WTC11 (cell line): ENCODE measurements around the gene SDF2L1. TPM values are rescaled to one million over a fixed set of nuclear protein-coding genes. Genes with fewer than 3 reads are reported as not detected.

ENCODE experiments used
- ATAC-seq: fragments of 200-7000 bp; cut with Tn5 transposase; 2 replicates; pipeline ENCODE4 v1.10.0; 2021; ENCODE audit warnings: mild to moderate bottlenecking, moderate library complexity
- CTCF ChIA-PET: fragments of 300-600 bp; sonication (Branson Sonifier 250); formaldehyde crosslinking; loops from one replicate; lab custom pipeline; 2021; ENCODE audit warnings: antibody characterized with exemption; lab: Charles Lee
- POLR2A ChIA-PET: fragments of 350-600 bp; sonication (Branson Sonifier 250); formaldehyde crosslinking; loops from one replicate; lab custom pipeline; 2021; ENCODE audit warnings: antibody characterized with exemption; lab: Charles Lee
- DNase-seq: peaks from one replicate; pipeline ENCODE4 v3.0.0; 2021; ENCODE audit warnings: low spot score
- H3K27ac Mint-ChIP-seq: 2 replicates; pipeline ENCODE4 v1.8.0; 2021; ENCODE audit warnings: mixed read lengths
- H3K27me3 Mint-ChIP-seq: 2 replicates; pipeline ENCODE4 v1.8.0; 2021; ENCODE audit warnings: low read depth, mild to moderate bottlenecking, moderate library complexity, mixed read lengths
- H3K36me3 Mint-ChIP-seq: 2 replicates; pipeline ENCODE4 v1.8.0; 2021; ENCODE audit warnings: mixed read lengths
- H3K4me1 Mint-ChIP-seq: 2 replicates; pipeline ENCODE4 v1.8.0; 2022; ENCODE audit warnings: mixed read lengths
- H3K4me3 Mint-ChIP-seq: 2 replicates; pipeline ENCODE4 v1.8.0; 2021; ENCODE audit warnings: mild to moderate bottlenecking, moderate library complexity, mixed read lengths
- H3K9me3 Mint-ChIP-seq: 2 replicates; pipeline ENCODE4 v1.8.0; 2021; ENCODE audit warnings: mixed read lengths
- ELF4 ChIP-seq: sonication (generic); formaldehyde crosslinking; IDR thresholded peaks from 2 replicates; pipeline ENCODE4 v1.8.1; 2022; ENCODE audit warnings: low read depth, mild to moderate bottlenecking, moderate library complexity, missing genetic modification reagents
- JAZF1 ChIP-seq: fragments of 250-450 bp; sonication (Bioruptor Pico); IDR thresholded peaks from 2 replicates; pipeline ENCODE4 v1.9.0; 2021; ENCODE audit warnings: moderate library complexity, mild to moderate bottlenecking, inconsistent platforms
- JUN ChIP-seq: sonication (generic); formaldehyde crosslinking; IDR thresholded peaks from 2 replicates; pipeline ENCODE4 v1.8.0; 2023; ENCODE audit warnings: mild to moderate bottlenecking, missing genetic modification reagents
- MYBL2 ChIP-seq: sonication (generic); formaldehyde crosslinking; IDR thresholded peaks from 2 replicates; pipeline ENCODE4 v1.8.1; 2023; ENCODE audit warnings: mild to moderate bottlenecking, moderate library complexity, missing genetic modification reagents
- SOX15 ChIP-seq: fragments of 250-450 bp; sonication (Bioruptor Pico); IDR thresholded peaks from 2 replicates; pipeline ENCODE4 v1.9.0; 2021; ENCODE audit warnings: mild to moderate bottlenecking
- SP1 ChIP-seq: sonication (generic); formaldehyde crosslinking; conservative IDR thresholded peaks from 2 replicates; pipeline ENCODE4 v1.8.1; 2022; ENCODE audit warnings: missing genetic modification reagents
- TCF7 ChIP-seq: sonication (generic); formaldehyde crosslinking; IDR thresholded peaks from 2 replicates; pipeline ENCODE4 v1.8.0; 2022; ENCODE audit warnings: mild to moderate bottlenecking, low read depth, missing genetic modification reagents, moderate library complexity
- ZBTB21 ChIP-seq: sonication (generic); formaldehyde crosslinking; IDR thresholded peaks from 2 replicates; pipeline ENCODE4 v1.8.1; 2023; ENCODE audit warnings: mild to moderate bottlenecking, missing genetic modification reagents, borderline replicate concordance
- ZNF121 ChIP-seq: sonication (generic); formaldehyde crosslinking; IDR thresholded peaks from 2 replicates; pipeline ENCODE4 v1.8.0; 2023; ENCODE audit warnings: missing genetic modification reagents
- ZNF219 ChIP-seq: sonication (generic); formaldehyde crosslinking; IDR thresholded peaks from 2 replicates; pipeline ENCODE4 v1.8.0; 2023; ENCODE audit warnings: missing genetic modification reagents, mild to moderate bottlenecking, borderline replicate concordance
- ZNF423 ChIP-seq: fragments of 250-450 bp; sonication (Bioruptor Pico); IDR thresholded peaks from 2 replicates; pipeline ENCODE4 v2.1.2; 2022; ENCODE audit warnings: mild to moderate bottlenecking, moderate library complexity
- total RNA-seq: library from RNA; stranded (reverse); gene quantifications from 3 replicates; pipeline ENCODE4 v1.2.3, GENCODE V29; 2021
- TF ChIP-seq, protein P1 (sequence below): sonication (generic); formaldehyde crosslinking; conservative IDR thresholded peaks from 2 replicates; pipeline ENCODE4 v1.8.1; 2022; ENCODE audit warnings: mild to moderate bottlenecking, missing genetic modification reagents
- TF ChIP-seq, protein P2 (sequence below): sonication (generic); formaldehyde crosslinking; IDR thresholded peaks from 2 replicates; pipeline ENCODE4 v1.8.1; 2022; ENCODE audit warnings: mild to moderate bottlenecking, moderate library complexity, missing genetic modification reagents
- TF ChIP-seq, protein P3 (sequence below): sonication (generic); formaldehyde crosslinking; IDR thresholded peaks from 2 replicates; pipeline ENCODE4 v1.8.1; 2023; ENCODE audit warnings: mild to moderate bottlenecking, missing genetic modification reagents
- TF ChIP-seq, protein P4 (sequence below): fragments of 250-450 bp; sonication (Bioruptor Pico); IDR thresholded peaks from 2 replicates; pipeline ENCODE4 v1.8.0; 2021; ENCODE audit warnings: mild to moderate bottlenecking
- TF ChIP-seq, protein P5 (sequence below): fragments of 250-450 bp; sonication (Bioruptor Pico); IDR thresholded peaks from 2 replicates; pipeline ENCODE4 v2.1.2; 2022; ENCODE audit warnings: mild to moderate bottlenecking, moderate library complexity
- TF ChIP-seq, protein P6 (sequence below): sonication (generic); formaldehyde crosslinking; IDR thresholded peaks from 2 replicates; pipeline ENCODE4 v1.8.0; 2022; ENCODE audit warnings: mild to moderate bottlenecking, missing genetic modification reagents
- TF ChIP-seq, protein P7 (sequence below): sonication (generic); formaldehyde crosslinking; IDR thresholded peaks from 2 replicates; pipeline ENCODE4 v1.8.0; 2023; ENCODE audit warnings: missing genetic modification reagents, mild to moderate bottlenecking, borderline replicate concordance
- TF ChIP-seq, protein P8 (sequence below): sonication (generic); formaldehyde crosslinking; IDR thresholded peaks from 2 replicates; pipeline ENCODE4 v1.8.1; 2023; ENCODE audit warnings: mild to moderate bottlenecking, missing genetic modification reagents, moderate library complexity
- TF ChIP-seq, protein P9 (sequence below): sonication (generic); formaldehyde crosslinking; IDR thresholded peaks from 2 replicates; pipeline ENCODE4 v1.8.0; 2022; ENCODE audit warnings: mild to moderate bottlenecking, missing genetic modification reagents

The SDF2L1 gene
- total RNA-seq, 1 experiment from 2014 or later: 73.6 TPM

DNA sequence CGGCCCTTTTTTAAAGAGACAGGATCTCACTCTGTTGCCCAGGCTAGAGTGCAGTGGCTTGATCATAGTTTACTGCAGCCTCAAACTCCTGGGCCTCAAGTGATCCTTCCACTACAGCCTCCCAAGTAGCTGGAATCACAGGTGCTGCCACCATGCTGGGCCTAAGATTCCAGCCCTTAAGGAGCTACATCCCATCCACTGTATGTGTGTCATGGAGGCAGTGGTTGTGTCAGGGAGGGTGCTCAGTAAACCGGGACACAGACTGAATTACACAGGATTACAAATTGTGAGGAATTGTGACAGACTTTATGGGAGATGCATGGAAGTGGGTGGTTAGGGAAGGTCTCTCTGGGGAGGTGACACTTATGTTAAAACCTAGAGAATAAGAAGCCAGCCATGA lies 21.6 kb downstream of the SDF2L1 start (continued):
- TF ChIP-seq, protein P1, sequence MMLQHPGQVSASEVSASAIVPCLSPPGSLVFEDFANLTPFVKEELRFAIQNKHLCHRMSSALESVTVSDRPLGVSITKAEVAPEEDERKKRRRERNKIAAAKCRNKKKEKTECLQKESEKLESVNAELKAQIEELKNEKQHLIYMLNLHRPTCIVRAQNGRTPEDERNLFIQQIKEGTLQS (CRISPR knock-in tag): no peak
- TF ChIP-seq, protein P2, sequence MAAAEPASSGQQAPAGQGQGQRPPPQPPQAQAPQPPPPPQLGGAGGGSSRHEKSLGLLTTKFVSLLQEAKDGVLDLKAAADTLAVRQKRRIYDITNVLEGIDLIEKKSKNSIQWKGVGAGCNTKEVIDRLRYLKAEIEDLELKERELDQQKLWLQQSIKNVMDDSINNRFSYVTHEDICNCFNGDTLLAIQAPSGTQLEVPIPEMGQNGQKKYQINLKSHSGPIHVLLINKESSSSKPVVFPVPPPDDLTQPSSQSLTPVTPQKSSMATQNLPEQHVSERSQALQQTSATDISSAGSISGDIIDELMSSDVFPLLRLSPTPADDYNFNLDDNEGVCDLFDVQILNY (CRISPR knock-in tag): no peak
- TF ChIP-seq TCF7 (CRISPR knock-in tag): no peak
- TF ChIP-seq, protein P3, sequence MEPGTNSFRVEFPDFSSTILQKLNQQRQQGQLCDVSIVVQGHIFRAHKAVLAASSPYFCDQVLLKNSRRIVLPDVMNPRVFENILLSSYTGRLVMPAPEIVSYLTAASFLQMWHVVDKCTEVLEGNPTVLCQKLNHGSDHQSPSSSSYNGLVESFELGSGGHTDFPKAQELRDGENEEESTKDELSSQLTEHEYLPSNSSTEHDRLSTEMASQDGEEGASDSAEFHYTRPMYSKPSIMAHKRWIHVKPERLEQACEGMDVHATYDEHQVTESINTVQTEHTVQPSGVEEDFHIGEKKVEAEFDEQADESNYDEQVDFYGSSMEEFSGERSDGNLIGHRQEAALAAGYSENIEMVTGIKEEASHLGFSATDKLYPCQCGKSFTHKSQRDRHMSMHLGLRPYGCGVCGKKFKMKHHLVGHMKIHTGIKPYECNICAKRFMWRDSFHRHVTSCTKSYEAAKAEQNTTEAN (CRISPR knock-in tag): no peak
- TF ChIP-seq, protein P4, sequence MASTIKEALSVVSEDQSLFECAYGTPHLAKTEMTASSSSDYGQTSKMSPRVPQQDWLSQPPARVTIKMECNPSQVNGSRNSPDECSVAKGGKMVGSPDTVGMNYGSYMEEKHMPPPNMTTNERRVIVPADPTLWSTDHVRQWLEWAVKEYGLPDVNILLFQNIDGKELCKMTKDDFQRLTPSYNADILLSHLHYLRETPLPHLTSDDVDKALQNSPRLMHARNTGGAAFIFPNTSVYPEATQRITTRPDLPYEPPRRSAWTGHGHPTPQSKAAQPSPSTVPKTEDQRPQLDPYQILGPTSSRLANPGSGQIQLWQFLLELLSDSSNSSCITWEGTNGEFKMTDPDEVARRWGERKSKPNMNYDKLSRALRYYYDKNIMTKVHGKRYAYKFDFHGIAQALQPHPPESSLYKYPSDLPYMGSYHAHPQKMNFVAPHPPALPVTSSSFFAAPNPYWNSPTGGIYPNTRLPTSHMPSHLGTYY: no peak
- TF ChIP-seq, protein P5, sequence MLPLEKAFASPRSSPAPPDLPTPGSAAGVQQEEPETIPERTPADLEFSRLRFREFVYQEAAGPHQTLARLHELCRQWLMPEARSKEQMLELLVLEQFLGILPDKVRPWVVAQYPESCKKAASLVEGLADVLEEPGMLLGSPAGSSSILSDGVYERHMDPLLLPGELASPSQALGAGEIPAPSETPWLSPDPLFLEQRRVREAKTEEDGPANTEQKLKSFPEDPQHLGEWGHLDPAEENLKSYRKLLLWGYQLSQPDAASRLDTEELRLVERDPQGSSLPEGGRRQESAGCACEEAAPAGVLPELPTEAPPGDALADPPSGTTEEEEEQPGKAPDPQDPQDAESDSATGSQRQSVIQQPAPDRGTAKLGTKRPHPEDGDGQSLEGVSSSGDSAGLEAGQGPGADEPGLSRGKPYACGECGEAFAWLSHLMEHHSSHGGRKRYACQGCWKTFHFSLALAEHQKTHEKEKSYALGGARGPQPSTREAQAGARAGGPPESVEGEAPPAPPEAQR (CRISPR knock-in tag): no peak
- TF ChIP-seq, all 79 proteins: peak for 0

DNA sequence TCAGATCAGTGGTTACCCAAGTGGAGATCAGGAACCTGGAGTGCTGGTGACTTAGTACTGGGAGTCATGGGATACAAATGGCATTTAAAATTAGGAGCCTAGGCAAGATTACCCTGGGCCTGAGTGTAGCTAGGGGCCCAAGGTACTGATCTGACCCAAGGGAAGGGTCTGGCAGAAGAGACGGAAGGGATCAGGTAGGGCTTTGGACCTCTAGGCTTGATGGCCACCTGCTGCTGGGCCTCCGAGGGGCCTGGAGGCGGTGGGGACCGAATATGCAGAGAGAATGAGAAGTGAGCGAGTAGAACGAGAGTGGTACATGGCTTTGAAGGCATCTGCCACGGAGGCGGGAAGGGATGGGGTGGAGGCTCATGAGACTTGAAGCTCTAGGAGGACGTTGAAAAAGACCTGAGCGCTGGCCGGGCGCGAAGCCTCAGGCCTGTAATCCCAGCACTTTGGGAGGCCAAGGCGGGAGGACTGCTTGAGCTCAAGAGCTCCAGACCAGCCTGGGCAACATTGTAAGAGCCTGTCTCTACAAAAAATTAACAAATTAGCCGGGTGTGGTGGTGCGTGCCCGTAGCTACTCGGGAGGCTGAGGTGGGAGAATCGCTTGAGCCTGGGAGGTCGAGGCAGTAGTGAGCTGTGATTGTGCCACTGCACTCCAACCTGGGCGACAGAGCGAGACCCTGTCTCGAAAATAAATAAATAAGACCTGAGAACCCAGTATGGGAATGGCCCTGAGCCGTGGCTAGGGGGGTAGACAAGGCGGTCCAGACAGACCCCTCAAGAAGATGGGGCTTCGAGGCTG lies 23.1 kb downstream of the SDF2L1 start:
- peak overlapping the region; percentile 97 for H3K4me3 Mint-ChIP-seq
- peaks cover 12% of the 10 kb centered on the region for H3K27me3 Mint-ChIP-seq
- TF ChIP-seq SP1 (CRISPR knock-in tag) (no peak), ZBTB21 (no peak), ZNF219 (CRISPR knock-in tag) (no peak), JUN (CRISPR knock-in tag) (no peak), ZNF121 (CRISPR knock-in tag) (peak; percentile 66; the same call in 1 of the 2 replicates), SOX15 (CRISPR knock-in tag) (no peak), ZNF423 (no peak), MYBL2 (CRISPR knock-in tag) (no peak), JAZF1 (CRISPR knock-in tag) (0 out of 2 replicates have a peak, but pooled peaks have one; percentile 37), ELF4 (CRISPR knock-in tag) (no peak)
- TF ChIP-seq, protein P2 (CRISPR knock-in tag): no peak
- TF ChIP-seq, protein P6, sequence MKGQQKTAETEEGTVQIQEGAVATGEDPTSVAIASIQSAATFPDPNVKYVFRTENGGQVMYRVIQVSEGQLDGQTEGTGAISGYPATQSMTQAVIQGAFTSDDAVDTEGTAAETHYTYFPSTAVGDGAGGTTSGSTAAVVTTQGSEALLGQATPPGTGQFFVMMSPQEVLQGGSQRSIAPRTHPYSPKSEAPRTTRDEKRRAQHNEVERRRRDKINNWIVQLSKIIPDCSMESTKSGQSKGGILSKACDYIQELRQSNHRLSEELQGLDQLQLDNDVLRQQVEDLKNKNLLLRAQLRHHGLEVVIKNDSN (CRISPR knock-in tag): no peak
- TF ChIP-seq, protein P7, sequence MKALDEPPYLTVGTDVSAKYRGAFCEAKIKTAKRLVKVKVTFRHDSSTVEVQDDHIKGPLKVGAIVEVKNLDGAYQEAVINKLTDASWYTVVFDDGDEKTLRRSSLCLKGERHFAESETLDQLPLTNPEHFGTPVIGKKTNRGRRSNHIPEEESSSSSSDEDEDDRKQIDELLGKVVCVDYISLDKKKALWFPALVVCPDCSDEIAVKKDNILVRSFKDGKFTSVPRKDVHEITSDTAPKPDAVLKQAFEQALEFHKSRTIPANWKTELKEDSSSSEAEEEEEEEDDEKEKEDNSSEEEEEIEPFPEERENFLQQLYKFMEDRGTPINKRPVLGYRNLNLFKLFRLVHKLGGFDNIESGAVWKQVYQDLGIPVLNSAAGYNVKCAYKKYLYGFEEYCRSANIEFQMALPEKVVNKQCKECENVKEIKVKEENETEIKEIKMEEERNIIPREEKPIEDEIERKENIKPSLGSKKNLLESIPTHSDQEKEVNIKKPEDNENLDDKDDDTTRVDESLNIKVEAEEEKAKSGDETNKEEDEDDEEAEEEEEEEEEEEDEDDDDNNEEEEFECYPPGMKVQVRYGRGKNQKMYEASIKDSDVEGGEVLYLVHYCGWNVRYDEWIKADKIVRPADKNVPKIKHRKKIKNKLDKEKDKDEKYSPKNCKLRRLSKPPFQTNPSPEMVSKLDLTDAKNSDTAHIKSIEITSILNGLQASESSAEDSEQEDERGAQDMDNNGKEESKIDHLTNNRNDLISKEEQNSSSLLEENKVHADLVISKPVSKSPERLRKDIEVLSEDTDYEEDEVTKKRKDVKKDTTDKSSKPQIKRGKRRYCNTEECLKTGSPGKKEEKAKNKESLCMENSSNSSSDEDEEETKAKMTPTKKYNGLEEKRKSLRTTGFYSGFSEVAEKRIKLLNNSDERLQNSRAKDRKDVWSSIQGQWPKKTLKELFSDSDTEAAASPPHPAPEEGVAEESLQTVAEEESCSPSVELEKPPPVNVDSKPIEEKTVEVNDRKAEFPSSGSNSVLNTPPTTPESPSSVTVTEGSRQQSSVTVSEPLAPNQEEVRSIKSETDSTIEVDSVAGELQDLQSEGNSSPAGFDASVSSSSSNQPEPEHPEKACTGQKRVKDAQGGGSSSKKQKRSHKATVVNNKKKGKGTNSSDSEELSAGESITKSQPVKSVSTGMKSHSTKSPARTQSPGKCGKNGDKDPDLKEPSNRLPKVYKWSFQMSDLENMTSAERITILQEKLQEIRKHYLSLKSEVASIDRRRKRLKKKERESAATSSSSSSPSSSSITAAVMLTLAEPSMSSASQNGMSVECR (CRISPR knock-in tag): no peak
- TF ChIP-seq, protein P8, sequence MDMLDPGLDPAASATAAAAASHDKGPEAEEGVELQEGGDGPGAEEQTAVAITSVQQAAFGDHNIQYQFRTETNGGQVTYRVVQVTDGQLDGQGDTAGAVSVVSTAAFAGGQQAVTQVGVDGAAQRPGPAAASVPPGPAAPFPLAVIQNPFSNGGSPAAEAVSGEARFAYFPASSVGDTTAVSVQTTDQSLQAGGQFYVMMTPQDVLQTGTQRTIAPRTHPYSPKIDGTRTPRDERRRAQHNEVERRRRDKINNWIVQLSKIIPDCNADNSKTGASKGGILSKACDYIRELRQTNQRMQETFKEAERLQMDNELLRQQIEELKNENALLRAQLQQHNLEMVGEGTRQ: no peak
- TF ChIP-seq, protein P9, sequence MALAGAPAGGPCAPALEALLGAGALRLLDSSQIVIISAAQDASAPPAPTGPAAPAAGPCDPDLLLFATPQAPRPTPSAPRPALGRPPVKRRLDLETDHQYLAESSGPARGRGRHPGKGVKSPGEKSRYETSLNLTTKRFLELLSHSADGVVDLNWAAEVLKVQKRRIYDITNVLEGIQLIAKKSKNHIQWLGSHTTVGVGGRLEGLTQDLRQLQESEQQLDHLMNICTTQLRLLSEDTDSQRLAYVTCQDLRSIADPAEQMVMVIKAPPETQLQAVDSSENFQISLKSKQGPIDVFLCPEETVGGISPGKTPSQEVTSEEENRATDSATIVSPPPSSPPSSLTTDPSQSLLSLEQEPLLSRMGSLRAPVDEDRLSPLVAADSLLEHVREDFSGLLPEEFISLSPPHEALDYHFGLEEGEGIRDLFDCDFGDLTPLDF (CRISPR knock-in tag): no peak
- TF ChIP-seq, all 79 proteins: peak for 2
- Mint-ChIP-seq H3K9me3 (peaks cover 3% of the 10 kb centered on the region; the same call in 1 of the 2 replicates), H3K36me3 (no peaks in the 10 kb centered on the region), H3K4me1 (peaks cover 14% of the 10 kb centered on the region), H3K27ac (peak overlapping the region; percentile 60)
- ChIA-PET CTCF (interaction anchor here (0.8 to 2.6 kb wide), 12 partner anchors 7 to 307 kb away, joined by 3 to 13 read pairs (median 5); partner anchors contain the start of gene SDF2L1), POLR2A (interaction anchor here (1.0 kb wide), 1 partner anchor 7 kb away, joined by 5 read pairs; no protein-coding TSS in a partner anchor)
- no peak for DNase-seq
- no peak; the same call in 1 of the 2 replicates for ATAC-seq
